HUES6 (cell line): ENCODE measurements around the gene SAP30BP.

Experiments
- H3K27ac ChIP-seq: 2 replicates; pipeline ENCODE4 v1.7.0; 2013; ENCODE audit warnings: low read depth, mild to moderate bottlenecking, low read length, inconsistent platforms
- H3K27me3 ChIP-seq: 2 replicates; pipeline ENCODE4 v1.6.1; 2013; ENCODE audit warnings: low read length; ENCODE audit not compliant: control insufficient read depth, insufficient read depth
- H3K36me3 ChIP-seq: 2 replicates; pipeline ENCODE4 v1.6.1; 2013; ENCODE audit warnings: low read length; ENCODE audit not compliant: control insufficient read depth, insufficient read depth
- H3K4me1 ChIP-seq: 2 replicates; pipeline ENCODE4 v1.6.1; 2013; ENCODE audit warnings: low read length; ENCODE audit not compliant: control insufficient read depth, insufficient read depth
- H3K4me3 ChIP-seq: 2 replicates; pipeline ENCODE4 v1.5.1; 2013; ENCODE audit warnings: low read depth, low read length
- H3K9ac ChIP-seq: one replicate; pipeline ENCODE4 v1.6.1; 2013; ENCODE audit warnings: mild to moderate bottlenecking, low read length
- H3K9me3 ChIP-seq: 2 replicates; pipeline ENCODE4 v1.6.1; 2013; ENCODE audit warnings: low read depth, low read length; ENCODE audit not compliant: control insufficient read depth, insufficient read depth

SAP30BP gene

GRCh38 chr17:75701288-75701687 is 34.1 kb downstream of the SAP30BP start:
- Histone ChIP-seq H3K27me3 (no peaks in the 10 kb centered on the region), H3K9ac (no peak overlapping the region), H3K36me3 (peaks cover 90% of the 10 kb centered on the region), H3K4me3 (no peak overlapping the region), H3K4me1 (no peaks in the 10 kb centered on the region; the same call in 1 of the 2 replicates), H3K27ac (no peak overlapping the region), H3K9me3 (no peaks in the 10 kb centered on the region)

GRCh38 chr17:75703191-75703590 is 36.1 kb downstream of the SAP30BP start:
- peaks cover 96% of the 10 kb centered on the region for H3K36me3 ChIP-seq
- H3K27me3 ChIP-seq, result no peaks in the 10 kb centered on the region
- no peak overlapping the region for H3K9ac ChIP-seq
- no peaks in the 10 kb centered on the region; the same call in 1 of the 2 replicates for H3K4me1 ChIP-seq
- H3K9me3 ChIP-seq, result no peaks in the 10 kb centered on the region
- H3K4me3 ChIP-seq, result no peak overlapping the region
- H3K27ac ChIP-seq, result no peak overlapping the region

DNA sequence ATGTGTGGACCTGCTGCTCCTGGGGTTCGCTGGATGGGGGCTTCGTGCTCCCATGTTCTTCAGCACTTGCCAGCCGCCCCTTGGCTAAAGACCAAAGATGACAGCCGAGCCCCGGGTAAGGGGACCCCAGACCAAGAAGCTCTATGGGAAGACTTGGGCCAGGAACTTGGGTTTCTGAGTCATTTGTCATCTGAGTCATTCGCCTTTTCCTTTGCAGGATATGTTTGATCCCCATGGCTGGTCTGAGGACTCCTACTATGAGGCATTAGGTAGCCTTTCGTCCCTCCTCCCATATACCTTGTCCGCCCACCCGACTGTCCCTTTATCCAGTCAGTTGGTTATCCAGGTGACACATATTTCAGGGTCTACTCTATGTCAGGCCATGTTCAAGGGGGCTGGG is 36.5 kb downstream of the SAP30BP start:
- Histone ChIP-seq H3K27me3 (no peaks in the 10 kb centered on the region), H3K4me3 (no peak overlapping the region), H3K36me3 (peaks cover 97% of the 10 kb centered on the region), H3K9ac (no peak overlapping the region), H3K4me1 (no peaks in the 10 kb centered on the region; the same call in 1 of the 2 replicates), H3K9me3 (no peaks in the 10 kb centered on the region), H3K27ac (no peak overlapping the region)

DNA sequence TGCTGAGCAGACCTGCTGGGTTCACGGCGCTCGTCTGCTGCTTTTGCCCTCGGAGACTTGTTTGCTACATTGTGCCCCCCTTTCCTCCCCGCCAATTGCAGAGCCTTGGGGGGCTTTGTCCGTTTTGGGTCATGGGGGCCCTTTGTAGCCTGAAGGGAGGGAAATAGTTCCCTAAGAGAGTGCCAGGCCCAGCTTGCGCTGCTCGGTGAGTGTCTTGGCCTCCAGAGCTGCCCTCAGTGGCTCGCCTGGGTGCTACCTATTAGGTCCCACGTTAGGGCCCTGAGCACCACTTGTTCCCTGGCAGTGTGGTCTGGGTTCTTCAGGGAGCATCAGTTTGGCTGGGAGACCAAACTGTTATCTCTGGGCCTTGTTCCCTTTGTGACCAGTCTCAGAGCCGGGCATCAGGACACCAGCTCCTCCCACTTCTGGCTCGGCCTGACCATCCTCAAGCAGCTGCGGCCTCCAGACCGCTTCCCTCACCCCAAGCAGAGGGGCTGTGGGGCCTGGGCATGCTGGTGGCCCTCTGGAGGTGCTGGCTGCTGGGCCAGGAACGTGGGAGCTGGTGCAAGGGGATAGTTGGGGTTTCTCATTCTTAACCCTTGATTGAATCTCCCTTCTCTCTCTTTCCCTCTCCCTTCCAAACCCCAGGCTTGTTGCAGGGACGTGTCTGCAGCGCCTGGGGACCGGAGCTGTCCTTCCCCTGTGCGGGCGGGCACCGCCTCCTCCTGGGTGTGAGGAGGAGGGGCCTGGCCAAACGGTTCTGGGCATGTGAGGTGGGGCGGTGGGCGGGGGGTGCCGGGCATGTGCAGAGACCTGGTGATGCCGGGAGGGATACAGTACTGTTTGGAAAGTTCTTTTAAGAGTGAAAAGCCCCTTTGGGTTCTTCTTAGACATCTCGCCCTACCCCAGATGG is 38.1 kb downstream of the SAP30BP start:
- no peaks in the 10 kb centered on the region; the same call in 1 of the 2 replicates for H3K4me1 ChIP-seq
- no peaks in the 10 kb centered on the region for H3K27me3 ChIP-seq
- H3K9me3 ChIP-seq, result no peaks in the 10 kb centered on the region
- H3K27ac ChIP-seq, result no peak overlapping the region
- H3K36me3 ChIP-seq, result peaks cover 85% of the 10 kb centered on the region
- no peak overlapping the region for H3K9ac ChIP-seq
- H3K4me3 ChIP-seq, result no peak overlapping the region

DNA sequence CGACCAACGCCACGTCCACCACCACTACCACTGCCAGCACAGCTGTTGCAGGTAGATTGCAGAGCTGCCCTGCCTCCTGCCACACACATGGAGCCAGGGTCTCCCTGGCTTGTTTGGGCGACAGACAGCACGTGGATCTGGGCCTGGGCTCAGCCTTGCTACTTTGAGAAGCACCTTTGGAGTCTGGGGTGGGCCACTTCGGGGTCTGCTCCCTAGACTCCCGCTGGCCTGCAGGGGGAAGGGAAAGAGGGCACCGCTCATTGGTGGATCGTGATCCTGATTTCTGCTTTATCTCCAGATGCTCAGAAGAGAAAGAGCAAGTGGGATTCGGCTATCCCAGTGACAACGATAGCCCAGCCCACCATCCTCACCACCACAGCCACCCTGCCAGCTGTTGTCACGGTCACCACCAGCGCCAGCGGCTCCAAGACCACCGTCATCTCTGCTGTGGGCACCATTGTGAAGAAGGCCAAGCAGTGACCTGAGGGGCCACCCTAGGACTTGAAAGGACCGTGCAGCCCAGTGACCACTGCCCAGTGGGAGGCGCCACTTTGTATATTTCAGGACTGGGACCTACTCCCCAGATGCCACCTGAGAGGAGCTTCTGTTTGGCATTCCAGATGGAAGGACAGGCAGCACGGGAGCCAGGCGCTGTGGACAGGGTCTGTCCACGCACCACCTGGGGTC is 39.0 kb downstream of the SAP30BP start:
- H3K27me3 ChIP-seq, result no peaks in the 10 kb centered on the region
- peaks cover 75% of the 10 kb centered on the region for H3K36me3 ChIP-seq
- no peak overlapping the region for H3K27ac ChIP-seq
- H3K4me1 ChIP-seq, result no peaks in the 10 kb centered on the region
- H3K9me3 ChIP-seq, result no peaks in the 10 kb centered on the region
- H3K4me3 ChIP-seq, result no peak overlapping the region
- H3K9ac ChIP-seq, result no peak overlapping the region

DNA sequence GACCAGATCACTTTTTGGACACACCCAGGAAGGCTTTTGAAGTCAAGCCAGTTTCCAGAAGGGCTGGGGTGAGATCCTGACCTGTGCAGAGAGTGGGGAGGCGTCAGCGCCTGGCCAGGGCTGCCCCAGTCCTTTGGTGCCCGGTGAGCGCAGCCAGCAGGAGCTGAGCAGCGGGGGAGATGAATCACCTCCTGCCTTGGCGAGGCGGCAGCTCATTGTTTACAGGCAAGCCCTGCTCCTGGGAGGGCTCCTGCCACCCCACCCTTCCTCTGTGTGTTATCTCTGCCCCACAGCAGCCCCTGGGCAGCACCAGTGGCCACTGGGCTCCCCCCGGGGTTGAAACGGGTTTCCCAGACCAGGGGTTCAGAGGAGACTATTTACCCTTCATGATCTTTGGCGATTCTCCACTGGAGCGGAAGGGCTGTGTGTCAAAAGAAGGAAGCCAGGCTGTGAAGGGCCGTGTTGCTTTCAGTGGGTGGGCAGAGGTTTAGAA is 40.0 kb downstream of the SAP30BP start:
- H3K27ac ChIP-seq, result no peak overlapping the region
- no peak overlapping the region for H3K9ac ChIP-seq
- H3K36me3 ChIP-seq, result peaks cover 66% of the 10 kb centered on the region

DNA sequence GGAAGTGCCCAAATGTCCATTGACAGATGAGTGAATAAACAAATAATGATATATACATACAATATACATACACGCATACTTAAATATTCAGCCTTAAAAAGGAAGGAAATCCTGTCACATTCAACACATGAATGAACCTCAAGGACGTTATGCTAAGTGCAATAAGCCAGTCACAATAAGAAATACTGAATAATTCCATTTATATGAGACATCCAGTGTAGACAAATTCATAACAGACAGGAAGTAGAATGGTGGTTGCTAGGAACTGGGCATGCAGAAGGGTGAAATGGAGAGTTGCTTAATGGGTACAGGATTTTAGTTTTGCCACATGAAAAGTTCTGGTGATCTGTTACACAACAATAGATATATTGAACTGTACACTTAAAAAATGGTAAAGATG is 45.3 kb downstream of the SAP30BP start:
- Histone ChIP-seq H3K9me3 (no peaks in the 10 kb centered on the region), H3K4me1 (no peaks in the 10 kb centered on the region), H3K4me3 (no peak overlapping the region), H3K36me3 (peaks cover 13% of the 10 kb centered on the region), H3K27me3 (no peaks in the 10 kb centered on the region), H3K9ac (no peak overlapping the region), H3K27ac (no peak overlapping the region)

More for the DNA sequence above, 40.0 kb downstream of the SAP30BP start:
- no peaks in the 10 kb centered on the region for H3K27me3 ChIP-seq
- no peaks in the 10 kb centered on the region for H3K4me1 ChIP-seq
- H3K9me3 ChIP-seq, result no peaks in the 10 kb centered on the region
- no peak overlapping the region for H3K4me3 ChIP-seq

DNA sequence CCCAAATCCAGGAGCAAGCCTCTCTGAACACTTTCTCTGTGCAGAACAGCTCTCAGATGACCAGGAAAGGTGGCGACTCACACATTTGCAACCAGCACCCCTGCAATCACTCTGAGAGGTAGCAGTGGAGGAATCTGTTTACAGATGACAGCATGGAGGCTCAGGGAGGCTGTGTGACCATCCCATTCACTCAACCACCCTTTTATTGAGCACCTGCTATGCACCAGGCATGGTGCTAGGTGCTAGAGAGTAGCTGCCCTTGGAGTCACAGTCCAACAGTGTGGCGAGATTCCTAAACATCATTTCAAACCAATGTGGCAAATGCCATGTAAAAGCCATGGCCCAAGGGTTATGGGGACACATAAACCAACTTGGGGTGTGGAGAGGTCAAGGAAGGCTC is 52.6 kb downstream of the SAP30BP start:
- peaks cover 39% of the 10 kb centered on the region for H3K27me3 ChIP-seq
- no peak overlapping the region for H3K27ac ChIP-seq
- no peaks in the 10 kb centered on the region for H3K36me3 ChIP-seq
- no peak overlapping the region for H3K9ac ChIP-seq
- 0 out of 2 replicates have a peak, but pooled peaks cover 6% of the 10 kb centered on the region for H3K4me1 ChIP-seq
- H3K9me3 ChIP-seq, result no peaks in the 10 kb centered on the region
- H3K4me3 ChIP-seq, result no peak overlapping the region

DNA sequence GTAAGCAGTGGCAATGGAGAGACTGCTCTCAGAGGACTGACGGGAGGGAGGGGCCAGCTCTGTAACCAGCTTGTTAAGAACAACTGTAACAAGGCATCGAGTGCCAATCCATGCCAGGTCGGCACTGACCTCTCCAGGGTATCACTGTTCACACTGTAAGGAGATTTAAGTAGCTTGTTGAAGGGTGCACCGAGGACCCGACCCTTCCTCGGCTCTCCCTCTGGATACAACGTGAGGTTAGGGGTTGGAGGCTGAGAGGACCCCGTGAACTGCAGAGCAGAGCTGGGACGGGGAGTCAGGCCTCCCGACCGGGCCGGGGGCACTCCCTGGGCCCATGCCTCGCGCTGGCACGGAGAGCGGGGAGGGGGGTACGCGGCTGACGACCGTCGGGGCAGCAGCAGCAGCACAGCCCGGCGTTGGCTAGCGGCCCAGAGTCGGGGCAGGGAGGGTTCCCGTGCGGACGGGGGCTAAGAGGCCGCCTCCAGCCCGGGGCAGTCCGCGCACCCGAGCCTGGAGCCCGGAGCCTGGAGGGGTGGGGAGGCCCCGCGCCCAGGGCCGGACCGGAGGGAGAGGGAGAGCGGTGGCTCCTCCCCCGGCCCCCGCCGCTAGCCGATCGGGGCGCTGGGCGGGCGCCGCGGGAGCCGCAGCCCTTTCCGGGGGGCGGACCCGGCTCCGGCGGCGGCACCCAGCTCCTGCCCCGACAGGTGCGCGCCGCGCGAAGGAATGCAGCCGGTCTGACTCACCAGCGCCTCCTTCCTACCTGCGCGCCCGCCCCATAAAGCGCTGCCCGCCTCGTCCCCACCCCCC is 53.7 kb downstream of the SAP30BP start, which contains the start of gene ITGB4:
Gene ITGB4 (plus strand): TSS at position 804 of the 807 bp plus-strand sequence. CDS start 3,245 bp downstream, outside the sequence.
- no peak within 1 kb of the TSS for H3K27ac ChIP-seq
- peak within 1 kb of the TSS; percentile 38 for H3K9ac ChIP-seq
- peak within 1 kb of the TSS; percentile 71 for H3K4me3 ChIP-seq
- no peaks in the 10 kb centered on the region for H3K36me3 ChIP-seq
- H3K27me3 ChIP-seq, result peaks cover 39% of the 10 kb centered on the region
- H3K9me3 ChIP-seq, result no peaks in the 10 kb centered on the region
- 0 out of 2 replicates have a peak, but pooled peaks cover 6% of the 10 kb centered on the region for H3K4me1 ChIP-seq

DNA sequence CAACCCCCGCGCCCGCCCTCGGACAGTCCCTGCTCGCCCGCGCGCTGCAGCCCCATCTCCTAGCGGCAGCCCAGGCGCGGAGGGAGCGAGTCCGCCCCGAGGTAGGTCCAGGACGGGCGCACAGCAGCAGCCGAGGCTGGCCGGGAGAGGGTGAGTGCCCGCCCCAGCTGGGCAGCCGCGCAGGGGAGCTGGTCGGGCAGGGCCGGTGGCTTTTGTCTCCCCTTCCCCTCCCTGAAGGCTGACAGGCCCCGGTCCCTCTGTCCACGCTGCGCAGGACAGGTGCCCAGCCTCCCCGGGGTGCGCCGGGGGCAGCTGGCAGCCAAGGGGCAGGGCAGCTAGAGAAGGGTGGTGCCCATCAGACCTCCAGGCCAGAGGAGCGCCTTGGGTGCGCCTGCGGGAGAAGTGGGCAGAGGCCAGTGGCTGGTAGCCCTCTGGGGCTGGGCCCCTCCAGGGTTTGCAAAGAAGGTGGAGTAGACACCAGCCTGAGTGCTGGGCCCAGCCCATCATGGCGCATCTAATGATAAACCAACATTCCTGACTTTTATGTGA is 54.4 kb downstream of the SAP30BP start:
- Histone ChIP-seq H3K4me3 (peak overlapping the region; percentile 71), H3K27ac (no peak overlapping the region), H3K4me1 (0 out of 2 replicates have a peak, but pooled peaks cover 6% of the 10 kb centered on the region), H3K27me3 (peaks cover 39% of the 10 kb centered on the region), H3K36me3 (no peaks in the 10 kb centered on the region), H3K9ac (peak overlapping the region; percentile 7), H3K9me3 (no peaks in the 10 kb centered on the region)
